ENCODE measurements around the gene HERC2. TPM values are rescaled to one million over a fixed set of nuclear protein-coding genes. Genes with fewer than 3 reads are reported as not detected.
"Not testable (repeated sequence)": the region's sequence is repeated elsewhere in the genome, so short reads cannot be mapped to it uniquely, and the experiment has no call there.

HERC2 gene
- total RNA-seq, 1 donor, result 53.6 TPM

- Histone ChIP-seq H3K27me3 (ENCODE audit: insufficient read depth, low read length) (no peaks in the 10 kb centered on the region), H3K4me2 (ENCODE audit: insufficient read depth, low read length) (no peak overlapping the region), H3K4me3 (ENCODE audit: insufficient read depth, low read length) (no peak overlapping the region), H3K79me2 (ENCODE audit: insufficient read depth, low read length) (peaks cover 31% of the 10 kb centered on the region), H3K36me3 (ENCODE audit: insufficient read depth, low read length) (peaks cover 18% of the 10 kb centered on the region), H2AFZ (ENCODE audit: low read length) (no peak overlapping the region), H4K20me1 (ENCODE audit: insufficient read depth, low read length) (peaks cover 23% of the 10 kb centered on the region), H3K27ac (ENCODE audit: low read depth, low read length) (no peak overlapping the region), H3K9me3 (ENCODE audit: low read depth, low read length) (no peaks in the 10 kb centered on the region), H3K4me1 (ENCODE audit: insufficient read depth, low read length) (peaks cover 3% of the 10 kb centered on the region)
- TF ChIP-seq CTCF (IDR thresholded peaks at IDR 0.05; ENCODE audit: extremely low read depth, low read depth, low read length), result no peak
- DNase-seq (ENCODE audit: insufficient read length, low spot score, missing footprints), result no peak
Observed at GRCh38 chr15:28147801-28148200, 174.2 kb downstream of the HERC2 start.

GRCh38 chr15:28145419-28145818 is 176.6 kb downstream of the HERC2 start:
- peaks cover 23% of the 10 kb centered on the region for H4K20me1 ChIP-seq (ENCODE audit: insufficient read depth, low read length)
- not testable (repeated sequence) for H3K4me1 ChIP-seq (ENCODE audit: insufficient read depth, low read length); H3K4me2 ChIP-seq (ENCODE audit: insufficient read depth, low read length); H3K27ac ChIP-seq (ENCODE audit: low read depth, low read length); H2AFZ ChIP-seq (ENCODE audit: low read length); DNase-seq (ENCODE audit: insufficient read length, low spot score, missing footprints); H3K4me3 ChIP-seq (ENCODE audit: insufficient read depth, low read length); H3K27me3 ChIP-seq (ENCODE audit: insufficient read depth, low read length); H3K9me3 ChIP-seq (ENCODE audit: low read depth, low read length)
- H3K79me2 ChIP-seq (ENCODE audit: insufficient read depth, low read length), result peaks cover 24% of the 10 kb centered on the region
- H3K36me3 ChIP-seq (ENCODE audit: insufficient read depth, low read length), result peaks cover 24% of the 10 kb centered on the region

- H3K79me2 ChIP-seq (ENCODE audit: insufficient read depth, low read length), result no peaks in the 10 kb centered on the region
- no peak overlapping the region for H3K4me2 ChIP-seq (ENCODE audit: insufficient read depth, low read length)
- H3K4me1 ChIP-seq (ENCODE audit: insufficient read depth, low read length), result peaks cover 3% of the 10 kb centered on the region
- no peak overlapping the region for H3K4me3 ChIP-seq (ENCODE audit: insufficient read depth, low read length)
- DNase-seq (ENCODE audit: insufficient read length, low spot score, missing footprints), result no peak
- no peak overlapping the region for H3K27ac ChIP-seq (ENCODE audit: low read depth, low read length)
- peaks cover 29% of the 10 kb centered on the region for H3K36me3 ChIP-seq (ENCODE audit: insufficient read depth, low read length)
- TF ChIP-seq CTCF (IDR thresholded peaks at IDR 0.05; ENCODE audit: extremely low read depth, low read depth, low read length), result no peak
- no peak overlapping the region for H2AFZ ChIP-seq (ENCODE audit: low read length)
- H3K27me3 ChIP-seq (ENCODE audit: insufficient read depth, low read length), result no peaks in the 10 kb centered on the region
- no peaks in the 10 kb centered on the region for H3K9me3 ChIP-seq (ENCODE audit: low read depth, low read length)
- H4K20me1 ChIP-seq (ENCODE audit: insufficient read depth, low read length), result no peaks in the 10 kb centered on the region
Observed at GRCh38 chr15:28140062-28140461, 181.9 kb downstream of the HERC2 start.

- DNase-seq (ENCODE audit: insufficient read length, low spot score, missing footprints); H4K20me1 ChIP-seq (ENCODE audit: insufficient read depth, low read length): not testable (repeated sequence)
Observed at GRCh38 chr15:28137408-28138039, 184.5 kb downstream of the HERC2 start.

GRCh38 chr15:28136236-28136904 is 185.6 kb downstream of the HERC2 start:
- not testable (repeated sequence) for H2AFZ ChIP-seq (ENCODE audit: low read length); H4K20me1 ChIP-seq (ENCODE audit: insufficient read depth, low read length); H3K4me3 ChIP-seq (ENCODE audit: insufficient read depth, low read length); DNase-seq (ENCODE audit: insufficient read length, low spot score, missing footprints); H3K27ac ChIP-seq (ENCODE audit: low read depth, low read length); H3K9me3 ChIP-seq (ENCODE audit: low read depth, low read length); H3K27me3 ChIP-seq (ENCODE audit: insufficient read depth, low read length); H3K4me2 ChIP-seq (ENCODE audit: insufficient read depth, low read length); H3K79me2 ChIP-seq (ENCODE audit: insufficient read depth, low read length)
- peaks cover 27% of the 10 kb centered on the region for H3K4me1 ChIP-seq (ENCODE audit: insufficient read depth, low read length)
- peaks cover 20% of the 10 kb centered on the region for H3K36me3 ChIP-seq (ENCODE audit: insufficient read depth, low read length)

More at GRCh38 chr15:28137408-28138039, 184.5 kb downstream of the HERC2 start:
- not testable (repeated sequence) for H2AFZ ChIP-seq (ENCODE audit: low read length); H3K4me3 ChIP-seq (ENCODE audit: insufficient read depth, low read length); H3K79me2 ChIP-seq (ENCODE audit: insufficient read depth, low read length); H3K27me3 ChIP-seq (ENCODE audit: insufficient read depth, low read length); H3K27ac ChIP-seq (ENCODE audit: low read depth, low read length); H3K9me3 ChIP-seq (ENCODE audit: low read depth, low read length); H3K4me2 ChIP-seq (ENCODE audit: insufficient read depth, low read length)
- H3K4me1 ChIP-seq (ENCODE audit: insufficient read depth, low read length), result peaks cover 21% of the 10 kb centered on the region
- H3K36me3 ChIP-seq (ENCODE audit: insufficient read depth, low read length), result peaks cover 18% of the 10 kb centered on the region

All from osteoblast (primary cell).